Esophagus muscularis mucosa (tissue), 4 donors: ENCODE measurements around the gene DUS4L. TPM values are rescaled to one million over a fixed set of nuclear protein-coding genes. Genes with fewer than 3 reads are reported as not detected.

Experiments used
- DNase-seq: peaks from one replicate; pipeline ENCODE4 v3.0.0-alpha.2; 2017; ENCODE audit errors: extremely low spot score
- H3K27ac ChIP-seq, 4 donors: fragments of 200-600 bp; sonication (generic); replicated peaks in 1 of 4; 1 replicate in 3 of 4; 2 replicates in 1 of 4; pipeline ENCODE4 v1.5.1; 2016 to 2019; ENCODE audit warnings: mild to moderate bottlenecking in 1 of 4
- H3K27me3 ChIP-seq, 4 donors: fragments of 200-600 bp; sonication (generic); one replicate each; pipeline versions ENCODE4 v1.5.1 to v1.6.0; 2016 to 2019
- H3K36me3 ChIP-seq, 4 donors: fragments of 200-600 bp; sonication (generic); one replicate each; pipeline ENCODE4 v1.5.1; 2016 to 2019
- H3K4me1 ChIP-seq, 4 donors: fragments of 200-600 bp; sonication (generic); one replicate each; pipeline ENCODE4 v1.5.1; 2016 to 2019
- H3K4me3 ChIP-seq, 4 donors: fragments of 200-600 bp; sonication (generic); 1 replicate in 2 of 4; 2 replicates in 2 of 4; pipeline ENCODE4 v1.5.1; 2016 to 2019; ENCODE audit warnings: mild to moderate bottlenecking in 4 of 4, moderate library complexity in 1 of 4
- H3K9me3 ChIP-seq, 4 donors: fragments of 200-600 bp; sonication (generic); 1 replicate in 3 of 4; 2 replicates in 1 of 4; pipeline ENCODE4 v1.5.1; 2016 to 2019
- EP300 ChIP-seq: sonication (generic); formaldehyde crosslinking; IDR thresholded peaks from one replicate; pipeline ENCODE4 v1.6.1; 2017; ENCODE audit warnings: antibody characterized with exemption
- POLR2A ChIP-seq: fragments of 450-650 bp; IDR thresholded peaks from one replicate; pipeline ENCODE4 v1.6.1; 2017; ENCODE audit warnings: antibody characterized with exemption, moderate library complexity, mild to moderate bottlenecking, low read depth
- POLR2AphosphoS5 ChIP-seq, 2 donors: sonication (generic); formaldehyde crosslinking; IDR thresholded peaks; one replicate each; pipeline ENCODE4 v1.6.1; 2017; ENCODE audit warnings: antibody characterized with exemption in 2 of 2
- WGBS: methylation state at CpG from one replicate; pipeline ENCODE4 v1.1.5; 2018; 5-methylcytosine and 5-hydroxymethylcytosine counted together
- intact Hi-C: fragments of 100-400 bp; cut with DNase I; formaldehyde crosslinking; loops from one replicate; pipeline ENCODE4 v1.15.1; 2023
- total RNA-seq, 4 donors: library from RNA; depleted of rRNA; stranded (reverse); fragments of >200 nt; gene quantifications; one replicate each; pipeline versions ENCODE4 v1.1.0 to v1.2.1, GENCODE V29; 2016
- TF ChIP-seq, protein P1 (sequence below), 3 experiments: fragments of 200-600 bp in 2 of 3; fragments of 450-650 bp in 1 of 3; sonication (generic) in 2 of 3; IDR thresholded peaks; one replicate each; pipeline ENCODE4 v1.5.1; 2017 to 2019; ENCODE audit warnings: antibody characterized with exemption in 3 of 3, mild to moderate bottlenecking in 2 of 3, moderate library complexity in 1 of 3

DUS4L gene
- total RNA-seq, 4 donors from 2014 or later, result 3.6 to 7.5 (median 6.6) TPM

GRCh38 chr7:107606303-107606702 lies 42.5 kb downstream of the DUS4L start:
- H3K4me1 ChIP-seq, result peaks cover 9 to 13% (median 11%) of the 10 kb centered on the region in 4 donors
- no peak overlapping the region for H3K4me3 ChIP-seq
- intact Hi-C loops, result no loop called here
- TF ChIP-seq POLR2AphosphoS5 (IDR thresholded peaks at IDR 0.05) (no peak), EP300 (no peak), POLR2A (no peak)
- TF ChIP-seq, protein P1, sequence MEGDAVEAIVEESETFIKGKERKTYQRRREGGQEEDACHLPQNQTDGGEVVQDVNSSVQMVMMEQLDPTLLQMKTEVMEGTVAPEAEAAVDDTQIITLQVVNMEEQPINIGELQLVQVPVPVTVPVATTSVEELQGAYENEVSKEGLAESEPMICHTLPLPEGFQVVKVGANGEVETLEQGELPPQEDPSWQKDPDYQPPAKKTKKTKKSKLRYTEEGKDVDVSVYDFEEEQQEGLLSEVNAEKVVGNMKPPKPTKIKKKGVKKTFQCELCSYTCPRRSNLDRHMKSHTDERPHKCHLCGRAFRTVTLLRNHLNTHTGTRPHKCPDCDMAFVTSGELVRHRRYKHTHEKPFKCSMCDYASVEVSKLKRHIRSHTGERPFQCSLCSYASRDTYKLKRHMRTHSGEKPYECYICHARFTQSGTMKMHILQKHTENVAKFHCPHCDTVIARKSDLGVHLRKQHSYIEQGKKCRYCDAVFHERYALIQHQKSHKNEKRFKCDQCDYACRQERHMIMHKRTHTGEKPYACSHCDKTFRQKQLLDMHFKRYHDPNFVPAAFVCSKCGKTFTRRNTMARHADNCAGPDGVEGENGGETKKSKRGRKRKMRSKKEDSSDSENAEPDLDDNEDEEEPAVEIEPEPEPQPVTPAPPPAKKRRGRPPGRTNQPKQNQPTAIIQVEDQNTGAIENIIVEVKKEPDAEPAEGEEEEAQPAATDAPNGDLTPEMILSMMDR (IDR thresholded peaks at IDR 0.05), result no peak
- H3K27ac ChIP-seq, result no peak overlapping the region
- H3K9me3 ChIP-seq, result no peaks in the 10 kb centered on the region
- 97% methylated on average over 1 of the region's 1 CpG for WGBS
- H3K36me3 ChIP-seq, result peaks cover 5 to 40% (median 22%) of the 10 kb centered on the region in 4 donors
- H3K27me3 ChIP-seq, result no peaks in the 10 kb centered on the region
- no peak for DNase-seq

- Histone ChIP-seq H3K9me3 (no peaks in the 10 kb centered on the region), H3K27me3 (no peaks in the 10 kb centered on the region), H3K4me1 (peaks cover 9 to 14% (median 12%) of the 10 kb centered on the region in 4 donors), H3K4me3 (no peak overlapping the region), H3K36me3 (peaks cover 10 to 33% (median 20%) of the 10 kb centered on the region in 4 donors), H3K27ac (no peak overlapping the region)
- intact Hi-C loops, result no loop called here
- WGBS, result 51% methylated on average over 4 of the region's 4 CpGs
- TF ChIP-seq POLR2A (no peak), POLR2AphosphoS5 (IDR thresholded peaks at IDR 0.05) (no peak), EP300 (no peak)
- TF ChIP-seq, protein P1 (IDR thresholded peaks at IDR 0.05), result no peak
- no peak for DNase-seq
Measured at GRCh38 chr7:107609811-107610261, 46.1 kb downstream of the DUS4L start.

GRCh38 chr7:107610323-107610722 lies 46.6 kb downstream of the DUS4L start:
- 80% methylated on average over 1 of the region's 1 CpG for WGBS
- DNase-seq, result no peak
- H3K9me3 ChIP-seq, result no peaks in the 10 kb centered on the region
- no peak for TF ChIP-seq POLR2A
- TF ChIP-seq EP300, result no peak
- no peak for TF ChIP-seq POLR2AphosphoS5 (IDR thresholded peaks at IDR 0.05)
- TF ChIP-seq, protein P1 (IDR thresholded peaks at IDR 0.05), result no peak
- H3K4me3 ChIP-seq, result no peak overlapping the region
- H3K4me1 ChIP-seq, result peaks cover 9 to 13% (median 12%) of the 10 kb centered on the region in 4 donors
- no peak overlapping the region for H3K27ac ChIP-seq
- H3K36me3 ChIP-seq, result peaks cover 15 to 38% (median 25%) of the 10 kb centered on the region in 4 donors
- intact Hi-C loops, result no loop called here
- H3K27me3 ChIP-seq, result no peaks in the 10 kb centered on the region

- H3K4me1 ChIP-seq, result peaks cover 9 to 13% (median 12%) of the 10 kb centered on the region in 4 donors
- intact Hi-C loops, result no loop called here
- DNase-seq, result no peak
- no peak overlapping the region for H3K27ac ChIP-seq
- TF ChIP-seq POLR2A (no peak), POLR2AphosphoS5 (IDR thresholded peaks at IDR 0.05) (no peak), EP300 (no peak)
- TF ChIP-seq, protein P1 (IDR thresholded peaks at IDR 0.05), result no peak
- H3K4me3 ChIP-seq, result no peak overlapping the region
- H3K9me3 ChIP-seq, result no peaks in the 10 kb centered on the region
- peaks cover 18 to 59% (median 33%) of the 10 kb centered on the region in 4 donors for H3K36me3 ChIP-seq
- H3K27me3 ChIP-seq, result no peaks in the 10 kb centered on the region
- WGBS, result 79% methylated on average over 1 of the region's 1 CpG
Measured at GRCh38 chr7:107613439-107613838, 49.7 kb downstream of the DUS4L start.

DNA sequence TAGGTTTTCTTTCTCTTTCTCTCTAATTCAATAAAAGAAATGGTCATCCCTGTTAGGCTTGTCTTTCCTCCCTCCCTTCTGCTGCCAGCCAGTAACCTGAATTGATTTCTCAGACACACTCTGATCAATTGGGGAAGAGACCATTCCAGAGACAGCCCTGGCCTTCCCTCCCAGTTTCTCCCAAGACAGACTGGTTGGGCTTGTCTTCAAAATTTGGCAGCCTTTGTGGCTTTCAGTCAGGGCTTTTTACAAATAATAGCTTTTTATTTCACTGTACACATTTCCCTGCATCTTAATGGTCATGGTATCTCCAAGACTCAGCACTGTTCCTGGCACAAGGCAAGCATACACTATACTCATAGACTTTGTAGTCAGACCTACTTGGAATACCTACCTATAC lies 50.2 kb downstream of the DUS4L start:
- H3K36me3 ChIP-seq, result peaks cover 18 to 62% (median 33%) of the 10 kb centered on the region in 4 donors
- TF ChIP-seq EP300 (no peak), POLR2AphosphoS5 (IDR thresholded peaks at IDR 0.05) (no peak), POLR2A (no peak)
- TF ChIP-seq, protein P1 (IDR thresholded peaks at IDR 0.05), result no peak
- H3K27me3 ChIP-seq, result no peaks in the 10 kb centered on the region
- H3K4me1 ChIP-seq, result peaks cover 9 to 13% (median 11%) of the 10 kb centered on the region in 4 donors
- no peak overlapping the region for H3K27ac ChIP-seq
- no peaks in the 10 kb centered on the region for H3K9me3 ChIP-seq
- no peak overlapping the region for H3K4me3 ChIP-seq
- intact Hi-C loops, result no loop called here
- no peak for DNase-seq
